Measurements from ENCODE around the gene PLXNA3. TPM values are rescaled to one million over a fixed set of nuclear protein-coding genes. Genes with fewer than 3 reads are reported as not detected.

PLXNA3 gene
- total and polyA plus RNA-seq, 10 of the 15 experiments (the other 5 are each of a cell fraction or from before 2014, with no cell fraction given): 0.26 to 26.8 (median 3.4) TPM

DNA sequence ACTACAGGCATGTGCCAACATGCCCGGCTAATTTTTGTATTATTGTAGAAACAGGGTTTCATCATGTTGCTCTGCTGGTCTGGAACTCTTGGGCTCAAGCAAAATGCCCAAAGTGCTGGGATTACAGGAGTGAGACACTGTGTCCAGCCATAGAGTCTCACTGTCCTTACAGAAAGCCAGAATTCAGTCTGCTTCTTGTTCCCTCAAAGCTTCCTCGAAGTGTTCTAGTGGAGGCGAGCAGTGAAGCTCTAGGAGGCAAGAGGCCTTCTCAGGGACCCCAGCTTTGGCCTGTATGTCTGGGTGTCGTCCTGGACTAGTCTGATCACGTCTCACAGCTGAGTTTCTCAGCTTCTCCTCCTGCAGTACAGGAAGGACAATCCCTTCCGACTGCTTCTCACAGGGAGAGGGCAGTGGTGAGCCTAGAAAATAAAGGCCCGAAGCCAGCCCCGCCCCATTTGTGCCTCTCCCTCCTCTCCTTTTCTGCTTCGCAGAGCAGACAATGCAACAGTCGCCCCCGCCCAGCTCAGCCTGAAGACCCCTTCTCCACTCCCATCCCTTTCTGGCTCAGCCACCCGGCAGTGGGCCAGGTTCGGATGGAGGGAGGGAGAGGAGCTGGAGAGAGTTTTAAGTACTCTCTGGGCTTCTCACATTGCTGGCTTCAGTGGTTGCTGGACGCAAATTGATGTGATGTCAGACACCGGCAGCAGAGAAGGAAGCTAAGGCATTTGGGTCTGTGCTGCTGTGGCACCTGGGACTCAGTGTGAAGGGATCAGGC lies 69.0 kb downstream of the PLXNA3 start (continued):
- TF ChIP-seq, protein P1, sequence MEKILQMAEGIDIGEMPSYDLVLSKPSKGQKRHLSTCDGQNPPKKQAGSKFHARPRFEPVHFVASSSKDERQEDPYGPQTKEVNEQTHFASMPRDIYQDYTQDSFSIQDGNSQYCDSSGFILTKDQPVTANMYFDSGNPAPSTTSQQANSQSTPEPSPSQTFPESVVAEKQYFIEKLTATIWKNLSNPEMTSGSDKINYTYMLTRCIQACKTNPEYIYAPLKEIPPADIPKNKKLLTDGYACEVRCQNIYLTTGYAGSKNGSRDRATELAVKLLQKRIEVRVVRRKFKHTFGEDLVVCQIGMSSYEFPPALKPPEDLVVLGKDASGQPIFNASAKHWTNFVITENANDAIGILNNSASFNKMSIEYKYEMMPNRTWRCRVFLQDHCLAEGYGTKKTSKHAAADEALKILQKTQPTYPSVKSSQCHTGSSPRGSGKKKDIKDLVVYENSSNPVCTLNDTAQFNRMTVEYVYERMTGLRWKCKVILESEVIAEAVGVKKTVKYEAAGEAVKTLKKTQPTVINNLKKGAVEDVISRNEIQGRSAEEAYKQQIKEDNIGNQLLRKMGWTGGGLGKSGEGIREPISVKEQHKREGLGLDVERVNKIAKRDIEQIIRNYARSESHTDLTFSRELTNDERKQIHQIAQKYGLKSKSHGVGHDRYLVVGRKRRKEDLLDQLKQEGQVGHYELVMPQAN (conservative IDR thresholded peaks at IDR 0.05): no peak
- TF ChIP-seq FOXM1 (IDR thresholded peaks at IDR 0.05; ENCODE audit: low read depth, low read length) (no peak), NBN (IDR thresholded peaks at IDR 0.05) (peak; percentile 44; the same call in 1 of the 2 replicates), CBX5 (IDR thresholded peaks at IDR 0.05; ENCODE audit: low read depth) (no peak), SMAD5 (IDR thresholded peaks at IDR 0.05; ENCODE audit: low read depth) (no peak), KDM1A (IDR thresholded peaks at IDR 0.05; ENCODE audit: borderline replicate concordance) (no peak), CBX3 (IDR thresholded peaks at IDR 0.05; ENCODE audit: borderline replicate concordance, low read depth) (no peak), POLR2AphosphoS5 (IDR thresholded peaks at IDR 0.05; ENCODE audit: low read length) (peak; percentile 59; the same call in 1 of the 2 replicates), SUZ12 (IDR thresholded peaks at IDR 0.05; ENCODE audit: unreplicated experiment) (no peak), RELA (IDR thresholded peaks at IDR 0.05; ENCODE audit: borderline replicate concordance, partially characterized antibody) (no peak), ZNF274 (IDR thresholded peaks at IDR 0.05; ENCODE audit: insufficient read depth, insufficient read length) (no peak), TAF1 (IDR thresholded peaks at IDR 0.05; ENCODE audit: borderline replicate concordance, low read depth, low read length) (peak; percentile 50; the same call in 1 of the 2 replicates), GABPA (IDR thresholded peaks at IDR 0.05; ENCODE audit: low read depth) (no peak), FOXK2 (IDR thresholded peaks at IDR 0.05) (no peak), SMC3 (IDR thresholded peaks at IDR 0.05; ENCODE audit: borderline replicate concordance, low read length) (peak; percentile 30; the same call in 1 of the 2 replicates), SPI1 (IDR thresholded peaks at IDR 0.05; ENCODE audit: borderline replicate concordance, insufficient read depth, low read depth, low read length) (no peak), HDGF (IDR thresholded peaks at IDR 0.05) (no peak), BMI1 (IDR thresholded peaks at IDR 0.05; ENCODE audit: borderline replicate concordance) (no peak), EZH2 (IDR thresholded peaks at IDR 0.05; ENCODE audit: borderline replicate concordance, control insufficient read depth, low read depth, low read length) (no peak), MTA2 (IDR thresholded peaks at IDR 0.05; ENCODE audit: low read depth) (no peak), SMARCA5 (IDR thresholded peaks at IDR 0.05) (no peak)
- TF ChIP-seq, protein P2, sequence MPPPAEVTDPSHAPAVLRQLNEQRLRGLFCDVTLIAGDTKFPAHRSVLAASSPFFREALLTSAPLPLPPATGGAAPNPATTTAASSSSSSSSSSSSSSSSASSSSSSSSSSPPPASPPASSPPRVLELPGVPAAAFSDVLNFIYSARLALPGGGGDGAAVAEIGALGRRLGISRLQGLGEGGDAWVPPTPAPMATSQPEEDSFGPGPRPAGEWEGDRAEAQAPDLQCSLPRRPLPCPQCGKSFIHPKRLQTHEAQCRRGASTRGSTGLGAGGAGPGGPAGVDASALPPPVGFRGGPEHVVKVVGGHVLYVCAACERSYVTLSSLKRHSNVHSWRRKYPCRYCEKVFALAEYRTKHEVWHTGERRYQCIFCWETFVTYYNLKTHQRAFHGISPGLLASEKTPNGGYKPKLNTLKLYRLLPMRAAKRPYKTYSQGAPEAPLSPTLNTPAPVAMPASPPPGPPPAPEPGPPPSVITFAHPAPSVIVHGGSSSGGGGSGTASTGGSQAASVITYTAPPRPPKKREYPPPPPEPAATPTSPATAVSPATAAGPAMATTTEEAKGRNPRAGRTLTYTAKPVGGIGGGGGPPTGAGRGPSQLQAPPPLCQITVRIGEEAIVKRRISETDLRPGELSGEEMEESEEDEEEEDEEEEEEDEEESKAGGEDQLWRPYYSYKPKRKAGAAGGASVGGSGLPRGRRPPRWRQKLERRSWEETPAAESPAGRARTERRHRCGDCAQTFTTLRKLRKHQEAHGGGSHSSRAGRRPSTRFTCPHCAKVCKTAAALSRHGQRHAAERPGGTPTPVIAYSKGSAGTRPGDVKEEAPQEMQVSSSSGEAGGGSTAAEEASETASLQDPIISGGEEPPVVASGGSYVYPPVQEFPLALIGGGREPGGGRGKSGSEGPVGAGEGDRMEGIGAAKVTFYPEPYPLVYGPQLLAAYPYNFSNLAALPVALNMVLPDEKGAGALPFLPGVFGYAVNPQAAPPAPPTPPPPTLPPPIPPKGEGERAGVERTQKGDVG (CRISPR knock-in tag; IDR thresholded peaks at IDR 0.05): no peak
- TF ChIP-seq, protein P3, sequence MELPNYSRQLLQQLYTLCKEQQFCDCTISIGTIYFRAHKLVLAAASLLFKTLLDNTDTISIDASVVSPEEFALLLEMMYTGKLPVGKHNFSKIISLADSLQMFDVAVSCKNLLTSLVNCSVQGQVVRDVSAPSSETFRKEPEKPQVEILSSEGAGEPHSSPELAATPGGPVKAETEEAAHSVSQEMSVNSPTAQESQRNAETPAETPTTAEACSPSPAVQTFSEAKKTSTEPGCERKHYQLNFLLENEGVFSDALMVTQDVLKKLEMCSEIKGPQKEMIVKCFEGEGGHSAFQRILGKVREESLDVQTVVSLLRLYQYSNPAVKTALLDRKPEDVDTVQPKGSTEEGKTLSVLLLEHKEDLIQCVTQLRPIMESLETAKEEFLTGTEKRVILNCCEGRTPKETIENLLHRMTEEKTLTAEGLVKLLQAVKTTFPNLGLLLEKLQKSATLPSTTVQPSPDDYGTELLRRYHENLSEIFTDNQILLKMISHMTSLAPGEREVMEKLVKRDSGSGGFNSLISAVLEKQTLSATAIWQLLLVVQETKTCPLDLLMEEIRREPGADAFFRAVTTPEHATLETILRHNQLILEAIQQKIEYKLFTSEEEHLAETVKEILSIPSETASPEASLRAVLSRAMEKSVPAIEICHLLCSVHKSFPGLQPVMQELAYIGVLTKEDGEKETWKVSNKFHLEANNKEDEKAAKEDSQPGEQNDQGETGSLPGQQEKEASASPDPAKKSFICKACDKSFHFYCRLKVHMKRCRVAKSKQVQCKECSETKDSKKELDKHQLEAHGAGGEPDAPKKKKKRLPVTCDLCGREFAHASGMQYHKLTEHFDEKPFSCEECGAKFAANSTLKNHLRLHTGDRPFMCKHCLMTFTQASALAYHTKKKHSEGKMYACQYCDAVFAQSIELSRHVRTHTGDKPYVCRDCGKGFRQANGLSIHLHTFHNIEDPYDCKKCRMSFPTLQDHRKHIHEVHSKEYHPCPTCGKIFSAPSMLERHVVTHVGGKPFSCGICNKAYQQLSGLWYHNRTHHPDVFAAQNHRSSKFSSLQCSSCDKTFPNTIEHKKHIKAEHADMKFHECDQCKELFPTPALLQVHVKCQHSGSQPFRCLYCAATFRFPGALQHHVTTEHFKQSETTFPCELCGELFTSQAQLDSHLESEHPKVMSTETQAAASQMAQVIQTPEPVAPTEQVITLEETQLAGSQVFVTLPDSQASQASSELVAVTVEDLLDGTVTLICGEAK (IDR thresholded peaks at IDR 0.05; ENCODE audit: borderline replicate concordance): no peak
